ENCODE results near the gene LITAFD.
A peak's percentile ranks its signal among the peaks of the same experiment; 100 is the strongest.
"Not testable (repeated sequence)": the region's sequence is repeated elsewhere in the genome, so short reads cannot be mapped to it uniquely, and the experiment has no call there.

The LITAFD gene

DNA sequence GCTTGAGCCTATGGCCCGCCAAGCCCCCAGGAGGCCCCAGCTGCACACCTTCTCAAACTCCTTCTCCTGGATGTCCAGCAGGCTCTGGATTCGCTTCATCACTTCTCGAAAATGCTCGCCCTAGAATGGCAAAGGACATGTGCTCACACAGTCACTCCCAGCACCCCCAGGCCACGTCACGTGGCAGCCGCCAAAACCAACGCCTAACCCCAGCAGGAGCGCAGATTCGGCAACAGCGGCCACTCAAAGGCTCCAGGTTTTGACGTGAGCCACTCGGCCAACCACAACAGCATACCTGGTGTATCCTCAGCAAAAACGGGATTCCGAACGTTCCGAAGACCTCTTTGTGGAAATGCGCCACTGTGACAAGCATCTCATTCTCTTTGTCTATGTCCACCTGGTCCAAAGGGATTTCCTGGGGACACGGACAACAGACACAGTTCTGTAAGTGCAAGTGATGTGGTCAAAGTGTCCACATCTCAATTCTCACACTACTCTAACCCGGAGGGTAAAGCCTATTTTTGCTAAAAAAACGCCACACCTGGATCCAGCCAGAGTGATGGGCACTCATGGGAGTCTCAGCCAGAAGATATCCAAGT lies 12.7 kb downstream of the LITAFD start:
- peak; percentile 11 for DNase-seq (ENCODE audit: low spot score)

DNA sequence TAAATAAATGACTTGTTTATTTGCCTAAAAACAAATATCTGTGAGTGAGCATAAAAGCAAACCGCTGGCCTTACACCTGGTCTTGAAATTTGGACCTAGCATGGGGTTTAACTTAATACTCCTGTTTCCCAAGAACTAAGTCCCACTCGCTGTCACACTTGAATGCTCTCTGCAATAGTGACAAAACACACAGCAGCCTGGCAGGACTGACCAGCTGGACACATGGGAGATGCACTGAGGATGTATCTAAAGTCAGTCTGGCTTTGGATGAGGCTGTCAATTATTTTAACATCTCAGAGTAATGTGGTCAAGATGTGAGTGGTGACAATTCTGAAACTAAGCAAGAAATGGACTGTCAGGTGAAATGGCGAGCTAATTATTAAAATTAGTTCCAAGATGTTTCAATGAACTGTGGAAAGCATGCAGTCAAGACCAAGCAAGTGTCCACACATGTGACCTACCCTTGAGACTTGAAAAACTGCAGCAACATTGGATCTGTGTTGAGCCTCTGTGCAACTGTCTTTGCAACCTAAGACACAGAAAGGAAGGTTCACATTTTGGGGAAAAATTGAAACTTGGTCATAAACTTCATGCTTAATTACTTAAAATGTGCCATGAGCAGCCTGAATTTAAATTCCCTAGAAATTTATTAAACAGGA lies 16.6 kb downstream of the LITAFD start:
- no peak for DNase-seq (ENCODE audit: low spot score)

DNA sequence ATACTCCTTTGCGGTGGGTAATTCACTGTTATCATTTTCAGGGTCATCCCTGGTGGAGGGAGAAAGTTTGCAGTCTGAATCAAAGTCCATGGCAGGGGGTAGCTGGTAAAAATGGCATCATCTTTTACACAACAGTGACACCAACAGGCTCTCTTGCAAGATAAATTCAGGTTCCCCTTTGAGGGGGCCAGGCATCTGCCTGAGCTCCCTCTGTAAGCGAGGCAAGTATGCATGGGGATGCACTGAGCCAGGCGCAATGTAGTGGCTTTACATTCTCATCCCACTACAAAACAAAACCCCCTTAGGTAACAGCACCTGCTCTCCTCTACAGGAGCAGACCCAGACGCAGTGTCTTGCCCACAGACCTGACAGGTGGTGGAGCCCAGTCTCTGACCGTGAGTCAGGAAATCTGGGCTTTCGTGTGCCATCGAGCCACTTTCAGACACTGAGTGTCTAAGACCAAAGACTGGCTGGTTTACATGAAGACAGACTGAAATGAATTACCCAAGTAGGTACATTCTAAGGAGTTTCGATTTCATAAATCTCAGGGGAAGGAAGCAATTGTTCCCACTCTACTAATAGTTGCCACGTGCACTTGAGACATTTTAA lies 17.7 kb downstream of the LITAFD start:
- DNase-seq (ENCODE audit: low spot score), result no peak

DNA sequence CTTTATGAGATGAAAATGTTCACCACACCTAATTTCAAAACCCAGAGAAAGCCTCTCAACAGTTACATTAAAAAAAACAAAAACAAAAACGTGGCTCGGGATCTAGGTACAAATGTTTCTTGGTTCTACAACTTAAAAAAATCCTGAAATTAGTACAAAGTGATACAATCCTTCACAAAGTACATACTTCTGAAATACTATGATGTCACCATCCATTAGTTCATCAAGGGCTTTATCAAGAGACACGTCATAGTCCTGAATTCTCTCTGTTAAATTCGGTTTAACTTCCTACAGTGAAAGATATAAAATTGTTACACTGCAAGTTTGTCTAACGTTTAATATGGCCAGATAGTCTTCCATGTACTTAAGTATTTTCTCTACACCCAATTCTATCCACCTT lies 18.2 kb downstream of the LITAFD start:
- no peak for DNase-seq (ENCODE audit: low spot score)

DNA sequence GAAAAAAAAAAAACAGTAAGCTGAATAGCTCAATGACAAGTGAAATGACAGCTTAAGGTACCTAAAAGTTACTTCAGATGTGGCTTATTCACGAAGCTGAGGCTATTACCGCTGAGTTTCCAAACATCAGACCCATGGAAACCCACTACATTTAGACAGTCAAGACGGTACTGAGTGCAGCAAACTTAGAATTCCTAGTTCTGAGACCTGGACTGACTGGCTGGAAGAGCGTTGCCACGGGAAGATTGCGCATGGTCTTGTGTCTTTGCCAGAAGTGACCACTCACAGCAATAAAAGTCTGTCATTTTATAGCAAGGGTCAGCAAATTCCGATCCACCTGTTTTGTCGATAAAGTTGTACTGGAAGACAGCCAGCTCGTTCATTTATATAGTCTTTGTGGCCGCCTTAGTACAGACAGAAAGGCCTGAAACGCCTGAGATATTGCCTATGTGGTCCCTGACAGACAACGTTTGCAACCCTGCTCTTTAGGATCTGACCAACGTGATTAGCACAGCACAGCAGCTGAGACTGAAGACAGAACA lies 19.2 kb downstream of the LITAFD start:
- DNase-seq (ENCODE audit: low spot score), result no peak

DNA sequence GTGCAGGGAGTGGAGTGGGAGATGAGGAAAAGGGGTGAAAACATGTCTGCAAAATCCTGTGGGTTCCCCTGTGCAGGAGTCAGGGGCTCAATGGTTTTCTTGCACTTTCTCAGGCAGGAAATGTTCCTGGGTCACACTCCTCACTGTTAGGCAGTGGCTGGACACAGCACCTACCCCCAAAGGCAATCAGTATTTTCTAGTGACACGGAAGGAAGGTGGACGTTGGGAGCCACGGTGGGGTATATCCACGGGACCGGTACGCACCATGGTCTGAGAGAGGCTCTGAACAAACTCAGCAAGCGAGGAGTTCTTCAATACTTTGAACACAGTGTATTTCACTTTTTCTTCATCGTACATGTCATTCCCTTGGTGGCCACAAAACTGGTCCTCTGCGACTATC lies 20.9 kb downstream of the LITAFD start:
- no peak for DNase-seq (ENCODE audit: low spot score)

DNA sequence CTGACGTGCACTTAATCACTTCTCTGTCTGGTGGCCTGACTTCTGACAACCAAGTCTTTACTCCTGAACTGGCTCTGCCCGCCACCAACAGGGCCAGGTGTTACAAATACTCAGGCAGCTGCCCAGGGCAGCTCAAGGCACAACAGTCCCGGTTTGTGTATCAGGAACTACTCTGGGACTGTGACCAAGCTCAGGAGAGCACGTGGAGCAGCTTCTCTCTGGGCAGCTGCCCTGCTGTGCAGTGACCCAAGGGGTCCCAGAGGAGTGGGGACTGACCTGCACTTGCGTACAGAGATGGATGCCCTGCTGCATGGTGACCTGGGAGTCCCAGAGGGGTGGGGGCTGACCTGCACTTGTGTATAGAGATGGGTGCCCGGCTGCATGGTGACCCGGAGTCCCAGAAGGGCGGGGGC lies 21.9 kb downstream of the LITAFD start:
- no peak for DNase-seq (ENCODE audit: low spot score)

DNA sequence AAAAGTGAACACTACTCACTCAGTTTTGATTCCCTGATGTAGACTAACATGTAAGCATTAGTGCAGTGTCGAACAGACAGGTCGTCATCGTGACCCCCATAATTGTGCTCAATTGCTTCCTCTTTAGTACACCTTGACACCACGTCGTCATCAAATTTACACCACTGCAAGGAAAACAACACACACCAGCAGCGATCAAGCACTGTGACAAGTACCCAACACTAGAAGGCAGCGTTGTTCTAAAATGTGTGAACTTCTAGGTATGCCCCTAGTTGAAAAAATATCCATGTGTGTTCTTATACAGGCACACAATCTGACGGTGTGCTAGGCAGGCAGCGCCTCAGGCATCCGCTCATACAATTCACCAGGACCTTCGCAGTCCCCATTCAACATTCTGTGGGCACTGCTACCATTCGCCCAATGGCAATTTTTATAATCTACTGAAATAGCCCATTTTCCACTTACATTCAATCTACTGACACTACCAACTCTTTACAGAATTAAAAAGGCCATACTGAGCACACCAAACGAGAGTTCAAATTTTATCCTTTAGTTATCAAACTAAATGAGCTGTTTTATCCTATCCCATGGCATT lies 23.1 kb downstream of the LITAFD start:
- DNase-seq (ENCODE audit: low spot score), result no peak

DNA sequence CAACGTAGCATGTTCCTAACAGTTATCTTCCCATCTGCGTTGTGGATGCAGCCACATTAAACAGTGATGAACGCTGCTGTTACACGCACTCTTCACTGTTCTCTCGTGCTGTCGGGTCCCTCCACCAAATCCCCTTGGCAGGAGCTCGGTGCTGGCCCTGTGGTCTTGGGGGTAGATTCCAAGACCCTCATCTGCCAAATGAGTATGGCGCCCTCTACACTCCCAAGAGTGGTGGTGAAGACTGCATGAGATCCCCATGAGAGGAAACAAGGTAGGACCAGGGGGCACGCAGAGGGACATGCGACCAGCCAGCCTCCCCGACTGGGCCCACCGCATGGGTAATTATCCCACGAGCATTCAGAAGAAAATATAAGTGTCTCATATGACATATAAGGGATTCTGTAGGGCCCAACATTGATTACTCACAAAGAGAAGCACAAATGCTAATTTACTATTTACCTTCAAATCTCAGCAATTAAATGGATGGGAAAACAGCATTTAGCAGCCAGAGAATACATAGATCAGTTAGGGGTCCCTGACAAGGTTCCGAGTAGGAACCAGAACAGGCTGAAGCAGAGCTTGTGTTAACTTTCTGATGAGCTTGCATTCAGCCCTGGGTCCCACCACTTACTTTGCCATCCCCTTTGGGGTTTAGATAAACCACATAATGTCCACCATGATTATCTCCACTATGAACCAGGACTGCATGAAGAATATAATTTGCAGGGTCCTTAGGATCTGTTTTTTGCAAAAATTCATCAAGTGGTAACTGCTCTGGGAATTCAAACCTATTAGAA lies 23.8 kb downstream of the LITAFD start:
- DNase-seq (ENCODE audit: low spot score), result no peak

DNA sequence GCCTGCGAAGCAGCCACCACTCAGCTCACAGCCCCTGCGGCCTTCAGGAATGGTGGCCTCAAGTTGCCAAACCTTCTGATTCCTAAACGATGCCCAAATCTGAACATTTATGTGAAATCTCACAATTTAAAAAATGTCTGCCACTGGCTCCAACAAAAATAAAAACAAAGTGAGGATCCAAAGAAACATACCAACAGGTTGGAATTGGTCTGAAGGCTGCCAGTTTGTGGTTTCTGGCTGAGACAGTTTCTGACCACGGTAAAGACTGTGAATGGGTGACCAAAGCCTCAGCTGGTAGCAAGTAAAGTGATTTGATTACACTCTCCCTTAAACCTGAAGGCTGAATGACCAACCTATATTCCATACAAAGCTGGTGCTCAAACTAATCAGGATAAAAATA lies 24.9 kb downstream of the LITAFD start:
- no peak for DNase-seq (ENCODE audit: low spot score)

DNA sequence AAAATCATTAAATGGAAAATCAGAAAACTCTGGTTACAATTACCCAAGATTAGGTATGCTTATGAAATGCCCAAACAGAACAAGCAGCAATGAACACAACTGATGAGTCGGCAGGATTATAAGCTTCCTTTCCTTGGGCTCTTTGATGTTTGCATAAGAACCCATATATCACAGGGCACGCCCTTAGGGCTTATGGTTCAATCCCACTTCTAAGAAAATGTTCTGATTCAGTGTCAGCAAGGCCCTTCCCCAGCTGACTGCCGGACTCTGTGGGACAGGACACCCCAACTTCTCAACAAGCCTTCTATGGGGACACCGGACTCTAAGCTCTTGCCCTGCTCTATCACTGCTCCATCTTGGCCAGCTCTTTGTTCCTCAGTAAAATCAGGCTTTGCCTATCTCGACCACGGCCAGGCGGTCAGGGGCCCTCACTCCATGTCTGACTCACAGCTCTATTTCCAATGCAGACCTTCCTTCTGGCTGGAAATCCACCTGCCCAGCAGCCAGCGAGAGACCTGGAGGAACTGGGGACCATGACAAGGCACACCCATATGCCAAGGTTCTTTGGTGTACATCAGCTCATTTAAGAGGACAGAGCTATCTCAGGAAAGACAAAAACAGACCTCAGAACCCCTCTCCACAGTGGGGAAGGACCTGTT lies 26.8 kb downstream of the LITAFD start:
- no peak for DNase-seq (ENCODE audit: low spot score)

DNA sequence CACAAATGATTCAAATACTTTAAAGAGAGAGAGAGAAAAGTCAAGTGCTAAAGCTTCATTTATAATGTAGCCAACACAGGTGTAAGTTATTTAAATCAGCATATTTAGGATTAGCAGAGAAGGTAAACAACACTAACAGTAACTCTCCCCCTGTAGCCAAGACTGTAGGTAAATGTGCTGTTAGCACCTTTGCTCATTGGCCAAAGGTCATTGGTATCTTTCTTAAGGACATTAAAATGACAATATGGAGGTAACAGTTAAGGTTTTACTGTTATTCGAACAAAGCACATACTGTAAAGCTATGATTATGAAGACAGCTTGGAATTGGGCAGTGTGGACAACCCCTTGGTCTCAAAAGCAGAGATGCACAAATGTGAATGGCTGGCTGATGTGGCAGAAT lies 28.7 kb downstream of the LITAFD start:
- no peak for DNase-seq (ENCODE audit: low spot score)

DNA sequence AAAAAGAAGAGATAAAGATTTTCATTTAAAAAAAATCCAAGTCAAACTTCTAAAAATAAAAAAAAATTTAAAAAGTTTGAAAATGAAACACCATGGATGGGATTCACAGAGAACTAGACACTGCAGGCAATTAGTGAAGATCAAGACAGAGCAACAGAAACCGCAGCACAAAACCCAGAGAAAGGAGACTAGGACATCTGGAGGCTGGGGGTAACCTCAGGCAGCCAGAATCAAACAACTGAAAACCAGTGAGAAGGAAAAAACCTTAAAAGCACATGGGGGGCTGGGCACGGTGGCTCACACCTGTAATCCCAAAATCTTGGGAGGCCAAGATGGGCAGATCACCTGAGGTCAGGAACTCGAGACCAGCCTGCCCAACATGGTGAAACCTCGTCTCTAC lies 30.6 kb downstream of the LITAFD start:
- DNase-seq (ENCODE audit: low spot score), result no peak

DNA sequence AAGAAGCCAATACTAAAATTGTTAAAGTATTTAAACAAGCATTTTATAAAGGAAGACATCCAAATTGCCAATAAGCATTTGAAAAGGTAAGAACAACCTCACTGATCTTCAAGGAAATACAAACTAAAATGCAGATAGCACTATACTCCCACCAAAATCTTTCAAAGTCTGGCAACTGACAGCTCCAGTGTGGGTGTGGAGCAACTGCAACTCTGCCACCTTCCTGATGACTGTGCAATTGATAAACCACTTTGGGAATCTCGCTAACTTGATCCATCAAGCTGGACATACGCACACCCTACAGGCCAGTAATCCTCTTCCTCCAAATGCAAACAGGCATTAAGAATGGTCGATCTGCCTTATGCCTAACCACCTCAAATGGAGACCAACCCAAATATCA lies 31.9 kb downstream of the LITAFD start:
- no peak for DNase-seq (ENCODE audit: low spot score)

DNA sequence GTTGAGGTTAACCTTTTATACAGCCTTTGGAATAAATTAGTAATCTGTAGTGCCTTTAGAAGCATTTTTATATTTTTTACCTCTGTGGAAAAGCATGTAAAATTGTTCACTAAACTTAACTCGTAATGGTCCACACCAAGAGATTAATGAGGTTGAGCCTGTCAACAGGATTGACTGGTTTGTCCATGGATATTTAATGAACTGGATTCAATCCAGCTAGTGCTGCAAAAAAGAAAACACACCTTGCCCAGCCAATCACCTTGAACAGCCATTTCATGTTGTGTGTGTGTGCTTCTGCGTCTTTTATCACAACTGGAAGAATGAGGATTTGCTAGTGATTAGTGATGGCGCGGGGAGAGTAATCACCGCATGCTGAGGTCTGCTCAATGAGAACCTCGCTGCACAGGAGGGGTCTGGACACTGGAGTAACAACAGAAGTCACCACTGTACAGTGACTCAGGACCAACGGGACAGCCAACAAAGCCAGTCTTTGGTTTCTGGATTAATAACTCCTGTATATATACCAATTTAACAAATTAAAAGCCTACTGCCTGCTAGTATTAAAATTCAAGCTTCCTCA lies 33.7 kb downstream of the LITAFD start:
- DNase-seq (ENCODE audit: low spot score), result no peak

DNA sequence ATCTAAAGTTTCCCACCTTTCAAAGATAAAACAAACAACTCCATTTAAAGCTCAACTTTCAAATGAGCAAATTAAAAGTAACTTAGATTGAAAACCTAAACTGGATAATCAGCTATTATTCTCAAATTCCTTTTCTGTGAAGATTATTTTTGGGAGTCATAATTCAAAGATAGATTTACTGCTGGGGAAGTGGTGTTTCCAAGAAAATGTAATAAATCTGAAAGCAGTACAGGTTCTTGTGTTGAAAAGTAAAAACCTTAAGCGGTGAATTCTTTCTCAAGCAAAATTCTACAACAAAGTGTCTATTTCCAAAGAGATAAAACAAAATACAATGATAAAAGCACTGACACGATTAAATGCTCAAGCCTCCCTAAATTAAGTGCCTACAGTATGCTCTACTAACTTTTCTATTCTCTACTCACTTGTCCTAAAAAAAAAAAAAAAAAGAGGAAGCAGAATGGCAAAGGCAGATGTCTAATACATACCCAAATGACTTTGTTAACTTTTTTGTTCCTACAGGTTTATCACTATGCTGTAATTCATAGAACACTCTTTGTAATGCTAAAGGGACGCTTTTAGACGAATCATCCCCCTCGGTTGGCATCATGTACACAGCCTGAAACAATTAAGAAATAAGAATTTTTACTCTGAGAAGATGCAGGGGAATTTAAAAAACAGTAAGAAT lies 34.5 kb downstream of the LITAFD start:
- no peak for DNase-seq (ENCODE audit: low spot score)

DNA sequence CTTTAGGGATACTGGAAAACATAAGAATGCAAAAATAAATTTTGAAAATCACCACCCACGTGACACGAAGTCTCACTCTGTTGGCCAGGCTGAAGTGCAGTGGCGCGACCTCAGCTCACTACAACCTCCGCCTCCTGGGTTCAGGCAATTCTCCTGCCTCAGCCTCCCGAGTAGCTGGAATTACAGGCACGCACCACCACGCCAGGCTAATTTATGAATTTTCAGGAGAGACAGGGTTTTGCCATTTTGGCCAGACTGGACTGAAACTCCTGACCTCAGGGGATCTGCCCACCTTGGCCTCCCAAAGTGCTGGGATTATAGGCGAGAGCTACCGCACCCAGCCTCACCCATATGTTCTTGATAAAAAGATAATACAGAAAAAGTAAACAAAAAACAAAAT lies 35.2 kb downstream of the LITAFD start:
- not testable (repeated sequence) for DNase-seq (ENCODE audit: low spot score)

DNA sequence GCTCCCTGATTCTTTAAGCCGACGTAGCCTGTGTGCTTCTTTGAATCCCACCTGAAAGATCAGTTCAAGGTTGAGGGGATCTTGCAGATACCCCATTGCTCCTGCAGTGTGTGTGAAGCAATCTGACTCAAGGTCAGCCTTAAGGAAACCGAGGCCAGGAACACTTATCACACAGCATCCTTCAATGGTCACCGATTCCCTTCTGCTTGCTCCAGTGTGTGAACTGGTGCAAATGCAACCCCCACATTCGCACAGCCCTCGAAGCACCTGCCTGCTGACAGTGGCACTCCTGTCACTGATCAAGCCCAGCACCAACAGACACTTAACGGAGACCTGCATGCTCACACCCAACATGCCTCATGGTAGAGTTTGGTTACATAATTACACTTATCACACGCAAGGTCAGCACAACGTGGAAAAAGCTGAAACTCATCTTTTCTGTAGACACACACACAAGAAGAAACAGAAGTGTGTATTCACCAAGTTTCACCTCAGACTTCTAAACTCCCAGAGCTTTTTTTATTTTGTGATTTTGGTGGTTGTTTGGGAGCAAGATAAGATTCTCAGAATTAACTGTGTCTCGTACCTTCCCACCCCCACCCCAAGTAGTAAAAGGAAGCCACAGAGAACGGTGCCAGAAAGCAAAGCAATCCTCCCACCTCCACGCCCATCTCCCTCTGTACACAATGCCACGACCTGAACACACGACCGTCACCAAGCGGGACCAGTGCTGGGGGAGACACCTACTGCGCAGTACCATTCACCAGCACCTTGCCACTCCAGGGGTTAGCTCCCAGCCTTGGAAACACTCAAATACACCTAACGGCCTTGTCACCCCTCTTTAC lies 37.2 kb downstream of the LITAFD start:
- no peak for DNase-seq (ENCODE audit: low spot score)

DNA sequence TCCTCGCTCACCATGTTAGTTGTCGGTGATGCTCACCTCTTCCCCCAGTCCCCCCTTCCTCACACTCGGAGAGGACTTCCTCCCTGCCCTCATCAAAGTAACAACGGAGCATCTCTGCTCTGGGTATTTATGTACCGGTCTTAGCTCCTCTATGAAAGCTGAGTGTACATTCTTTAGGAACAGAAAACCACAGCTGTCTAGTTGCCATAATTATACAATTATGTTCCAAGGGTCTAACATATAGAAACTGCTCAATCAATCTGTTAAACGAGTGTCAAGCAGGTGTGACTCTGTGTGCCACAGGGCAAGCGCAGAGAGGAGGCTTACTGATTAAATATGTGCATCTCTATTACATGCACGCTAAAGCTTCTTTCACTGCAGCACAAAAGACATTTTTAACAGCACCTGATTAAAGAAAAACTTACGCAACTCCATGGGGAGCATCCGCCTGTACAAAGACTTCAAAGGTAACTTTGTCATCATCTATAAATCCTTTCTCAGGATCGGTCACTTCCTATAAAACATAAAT lies 37.8 kb downstream of the LITAFD start:
- DNase-seq (ENCODE audit: low spot score), result no peak
